ENCODE results near the gene ABHD1. TPM values are rescaled to one million over a fixed set of nuclear protein-coding genes. Genes with fewer than 3 reads are reported as not detected.
A peak's percentile ranks its signal among the peaks of the same experiment; 100 is the strongest.
"Not testable (repeated sequence)": the region's sequence is repeated elsewhere in the genome, so short reads cannot be mapped to it uniquely, and the experiment has no call there.

The ABHD1 gene
- under 1 TPM in 1 of 4 donors, not detected in 3; 0.92 TPM for total RNA-seq

DNA sequence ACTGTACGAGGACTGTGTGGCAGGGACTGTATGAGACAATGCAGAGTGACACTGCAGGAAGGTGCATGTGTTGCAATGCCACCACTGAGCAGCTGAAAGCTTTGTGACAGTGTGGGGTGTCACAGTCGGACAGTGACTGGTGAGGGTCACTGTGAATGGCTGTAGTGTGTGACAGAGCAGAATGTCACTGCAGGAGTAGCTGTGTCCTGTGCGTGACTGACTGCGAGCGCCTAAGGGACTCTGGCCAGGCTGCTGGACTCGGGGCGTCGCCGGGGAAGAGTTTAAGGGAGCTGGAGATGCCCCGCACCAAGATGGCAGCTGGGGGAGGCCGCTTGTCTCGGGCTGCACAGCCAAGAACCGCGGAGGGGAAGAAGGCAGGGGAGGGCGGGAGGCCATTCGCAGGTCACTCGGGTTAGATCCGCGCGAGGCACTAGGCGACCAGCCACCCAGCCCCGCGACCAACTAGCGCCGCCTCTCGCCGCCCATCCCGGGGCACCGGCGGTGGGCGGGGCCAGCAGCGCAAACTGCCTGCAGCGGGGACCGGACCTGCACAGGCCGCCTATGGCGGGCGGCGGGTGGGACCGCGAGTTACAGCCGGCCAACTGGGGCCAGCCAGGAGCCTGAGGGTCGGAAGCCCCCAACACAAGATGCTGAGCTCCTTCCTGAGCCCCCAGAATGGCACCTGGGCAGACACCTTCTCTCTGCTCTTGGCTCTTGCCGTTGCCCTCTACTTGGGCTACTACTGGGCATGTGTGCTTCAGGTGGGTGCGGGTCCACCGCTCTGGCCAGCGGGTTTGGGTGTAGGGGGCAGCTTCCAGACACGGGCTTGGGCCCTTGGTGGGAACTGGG is at the start of gene ABHD1:
ABHD1 (plus strand) TSS at position 514 of the 849 bp plus-strand sequence; CDS start at position 648, 134 bp downstream.
- peaks cover 4 to 21% (median 19%) of the 10 kb centered on the region in 4 donors for H3K4me1 ChIP-seq
- 40% methylated on average over 8 of the region's 47 CpGs for WGBS
- H3K4me3 ChIP-seq, result peak within 1 kb of the TSS; percentile 56 to 84 (median 68)
- no peak for DNase-seq (ENCODE audit: extremely low spot score)
- H3K9me3 ChIP-seq, result no peaks in the 10 kb centered on the region
- H3K27ac ChIP-seq (replicated peaks in 1 of 4), result peak within 1 kb of the TSS; percentile 20 to 52 (median 40)
- H3K27me3 ChIP-seq, result peaks cover 0 to 13% (median under 1%) of the 10 kb centered on the region in 4 donors
- TF ChIP-seq POLR2AphosphoS5 (IDR thresholded peaks at IDR 0.05), result peak in 1 of 2 donors; percentile 40
- no peak for TF ChIP-seq POLR2A (IDR thresholded peaks at IDR 0.05; ENCODE audit: low read depth)
- no peaks in the 10 kb centered on the region for H3K36me3 ChIP-seq
- intact Hi-C loops (cut with DNase I), result no loop called here

DNA sequence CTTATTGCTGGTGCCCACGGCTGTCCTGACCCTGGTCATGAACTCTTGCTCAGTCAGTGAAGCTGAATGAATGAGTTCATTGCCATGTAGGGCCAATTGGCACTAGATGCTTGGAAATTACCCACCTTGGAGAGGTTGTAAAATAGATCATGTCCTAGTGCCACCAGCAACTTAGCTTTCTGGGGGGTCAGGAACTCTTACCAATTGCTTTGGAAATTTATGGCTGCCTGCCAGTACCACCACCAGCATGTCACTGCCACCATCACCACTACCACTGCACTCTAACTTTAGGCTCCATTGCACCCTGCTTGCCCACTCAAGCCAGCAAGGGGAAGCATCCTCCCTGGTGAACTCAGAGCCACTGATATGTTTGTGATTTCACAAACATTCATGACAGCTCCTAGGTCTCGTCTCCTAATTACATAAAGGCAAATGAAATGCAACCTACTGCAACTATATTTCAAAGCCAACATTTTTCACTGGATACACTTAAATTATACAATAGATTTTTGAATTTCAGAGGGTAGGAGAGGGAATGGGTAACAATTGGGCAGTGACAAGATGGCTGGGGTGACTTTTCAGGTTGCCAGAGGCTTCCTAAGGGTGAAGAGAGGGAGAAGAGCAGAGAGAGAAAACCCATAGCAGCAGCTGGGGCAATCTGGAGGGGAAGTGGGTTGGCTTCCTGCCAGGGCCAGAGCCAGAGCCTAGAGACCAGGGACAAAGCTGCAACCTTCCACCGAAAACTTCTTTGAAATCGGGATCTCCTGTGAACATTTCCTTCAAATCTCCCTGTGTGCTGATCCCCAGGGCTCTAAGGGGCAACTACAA is 48.7 kb upstream of the ABHD1 start:
- H3K27me3 ChIP-seq, result no peaks in the 10 kb centered on the region
- 42% methylated on average over 4 of the region's 4 CpGs for WGBS
- H3K4me1 ChIP-seq, result peaks cover 57 to 89% (median 88%) of the 10 kb centered on the region in 4 donors
- TF ChIP-seq POLR2AphosphoS5 (IDR thresholded peaks at IDR 0.05) (no peak), EP300 (IDR thresholded peaks at IDR 0.05) (no peak), POLR2A (IDR thresholded peaks at IDR 0.05; ENCODE audit: low read depth) (no peak)
- TF ChIP-seq, protein P1, sequence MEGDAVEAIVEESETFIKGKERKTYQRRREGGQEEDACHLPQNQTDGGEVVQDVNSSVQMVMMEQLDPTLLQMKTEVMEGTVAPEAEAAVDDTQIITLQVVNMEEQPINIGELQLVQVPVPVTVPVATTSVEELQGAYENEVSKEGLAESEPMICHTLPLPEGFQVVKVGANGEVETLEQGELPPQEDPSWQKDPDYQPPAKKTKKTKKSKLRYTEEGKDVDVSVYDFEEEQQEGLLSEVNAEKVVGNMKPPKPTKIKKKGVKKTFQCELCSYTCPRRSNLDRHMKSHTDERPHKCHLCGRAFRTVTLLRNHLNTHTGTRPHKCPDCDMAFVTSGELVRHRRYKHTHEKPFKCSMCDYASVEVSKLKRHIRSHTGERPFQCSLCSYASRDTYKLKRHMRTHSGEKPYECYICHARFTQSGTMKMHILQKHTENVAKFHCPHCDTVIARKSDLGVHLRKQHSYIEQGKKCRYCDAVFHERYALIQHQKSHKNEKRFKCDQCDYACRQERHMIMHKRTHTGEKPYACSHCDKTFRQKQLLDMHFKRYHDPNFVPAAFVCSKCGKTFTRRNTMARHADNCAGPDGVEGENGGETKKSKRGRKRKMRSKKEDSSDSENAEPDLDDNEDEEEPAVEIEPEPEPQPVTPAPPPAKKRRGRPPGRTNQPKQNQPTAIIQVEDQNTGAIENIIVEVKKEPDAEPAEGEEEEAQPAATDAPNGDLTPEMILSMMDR (IDR thresholded peaks at IDR 0.05), result no peak
- no peak overlapping the region for H3K4me3 ChIP-seq
- H3K9me3 ChIP-seq, result no peaks in the 10 kb centered on the region
- intact Hi-C loops (cut with DNase I), result no loop called here
- H3K27ac ChIP-seq (replicated peaks in 1 of 4), result peak overlapping the region; percentile 98 to 99 (median 98)
- no peak for DNase-seq (ENCODE audit: extremely low spot score)
- H3K36me3 ChIP-seq, result peaks cover 0 to 6% (median under 1%) of the 10 kb centered on the region in 4 donors

DNA sequence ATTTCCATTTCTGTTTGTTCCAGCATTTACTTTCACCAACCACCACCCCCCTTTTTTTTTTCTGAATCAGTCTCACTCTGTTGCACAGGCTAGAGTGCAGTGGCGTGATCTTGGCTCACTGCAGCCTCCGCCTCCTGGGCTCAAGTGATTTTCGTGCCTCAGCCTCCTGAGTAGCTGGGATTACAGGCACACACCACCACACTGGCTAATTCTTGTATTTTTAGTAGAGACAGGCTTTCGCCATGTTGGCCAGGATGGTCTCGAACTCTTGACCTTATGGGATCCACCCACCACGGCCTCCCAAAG is 48.1 kb upstream of the ABHD1 start:
- H3K4me1 ChIP-seq, result peaks cover 53 to 89% (median 88%) of the 10 kb centered on the region in 4 donors
- peak overlapping the region; percentile 98 to 99 (median 98) for H3K27ac ChIP-seq (replicated peaks in 1 of 4)
- H3K9me3 ChIP-seq; intact Hi-C loops (cut with DNase I); DNase-seq (ENCODE audit: extremely low spot score); H3K36me3 ChIP-seq; H3K4me3 ChIP-seq; H3K27me3 ChIP-seq: not testable (repeated sequence)
- 77% methylated on average over 6 of the region's 6 CpGs for WGBS

DNA sequence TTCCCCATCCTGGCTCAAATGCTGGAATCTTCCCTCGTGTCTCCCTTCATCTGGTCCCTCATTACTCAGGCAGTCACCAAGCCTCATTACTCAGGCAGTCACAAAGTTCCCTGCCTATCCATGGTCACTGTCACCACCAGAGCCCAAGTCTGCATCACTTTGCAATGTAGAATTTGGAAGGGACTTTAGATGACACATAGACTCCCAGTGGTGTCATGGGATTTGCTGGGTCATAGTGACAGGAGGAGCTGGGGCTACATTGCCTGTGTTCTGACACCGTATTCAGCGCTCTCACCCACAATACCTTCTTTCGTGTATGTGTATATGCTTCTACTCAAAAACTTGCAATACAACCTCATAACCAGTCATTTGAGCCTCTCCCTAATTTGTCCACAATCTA is 47.3 kb upstream of the ABHD1 start:
- TF ChIP-seq EP300 (IDR thresholded peaks at IDR 0.05) (no peak), POLR2AphosphoS5 (IDR thresholded peaks at IDR 0.05) (no peak), POLR2A (IDR thresholded peaks at IDR 0.05; ENCODE audit: low read depth) (no peak)
- Histone ChIP-seq H3K27ac (replicated peaks in 1 of 4) (peak overlapping the region; percentile 98 to 99 (median 98)), H3K36me3 (peaks cover 0 to under 1% (median 0%) of the 10 kb centered on the region in 4 donors), H3K9me3 (no peaks in the 10 kb centered on the region), H3K4me1 (peaks cover 56 to 92% (median 91%) of the 10 kb centered on the region in 4 donors), H3K27me3 (no peaks in the 10 kb centered on the region), H3K4me3 (no peak overlapping the region)
- WGBS, result 75% methylated on average over 4 of the region's 4 CpGs
- intact Hi-C loops (cut with DNase I), result no loop called here
- DNase-seq (ENCODE audit: extremely low spot score), result no peak

DNA sequence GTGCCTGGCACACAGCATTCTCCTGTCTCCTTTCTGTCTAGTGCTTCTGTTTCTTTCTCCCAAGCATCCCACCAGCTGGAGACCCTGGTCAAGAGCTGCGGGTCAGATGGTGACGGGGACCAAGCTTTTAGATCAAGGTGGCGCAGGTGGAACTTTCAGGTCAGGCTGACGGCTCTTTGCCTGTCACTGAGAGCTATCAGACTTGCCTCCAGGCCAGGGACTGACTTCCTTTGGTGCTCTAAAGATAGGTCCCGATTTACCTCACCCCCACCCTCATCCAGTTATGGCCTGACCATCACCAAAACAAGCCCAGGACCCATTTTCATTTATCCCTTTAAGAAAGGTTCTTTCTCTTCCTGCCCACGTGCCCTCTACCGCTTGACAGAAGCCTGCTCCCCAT is 46.4 kb upstream of the ABHD1 start:
- H3K4me3 ChIP-seq, result no peak overlapping the region
- peak overlapping the region; percentile 98 to 99 (median 98) for H3K27ac ChIP-seq (replicated peaks in 1 of 4)
- no peak for TF ChIP-seq EP300 (IDR thresholded peaks at IDR 0.05)
- TF ChIP-seq POLR2A (IDR thresholded peaks at IDR 0.05; ENCODE audit: low read depth), result no peak
- TF ChIP-seq, protein P1 (IDR thresholded peaks at IDR 0.05), result no peak
- no peak for TF ChIP-seq POLR2AphosphoS5 (IDR thresholded peaks at IDR 0.05)
- no peaks in the 10 kb centered on the region for H3K27me3 ChIP-seq
- H3K4me1 ChIP-seq, result peaks cover 62 to 97% (median 96%) of the 10 kb centered on the region in 4 donors
- H3K36me3 ChIP-seq, result peaks cover 2 to 10% (median 4%) of the 10 kb centered on the region in 4 donors
- H3K9me3 ChIP-seq, result no peaks in the 10 kb centered on the region
- intact Hi-C loops (cut with DNase I), result no loop called here
- WGBS, result 65% methylated on average over 7 of the region's 7 CpGs
- DNase-seq (ENCODE audit: extremely low spot score), result no peak
